Germinal center (tissue), 1 donor: ENCODE data around the gene MYO1D.
"Not testable (repeated sequence)": the region's sequence is repeated elsewhere in the genome, so short reads cannot be mapped to it uniquely, and the experiment has no call there.

Source experiments
- DNase-seq: peaks from one replicate; pipeline ENCODE4 v3.0.0; 2012; ENCODE audit warnings: mixed read lengths, low spot score

Gene MYO1D

DNA sequence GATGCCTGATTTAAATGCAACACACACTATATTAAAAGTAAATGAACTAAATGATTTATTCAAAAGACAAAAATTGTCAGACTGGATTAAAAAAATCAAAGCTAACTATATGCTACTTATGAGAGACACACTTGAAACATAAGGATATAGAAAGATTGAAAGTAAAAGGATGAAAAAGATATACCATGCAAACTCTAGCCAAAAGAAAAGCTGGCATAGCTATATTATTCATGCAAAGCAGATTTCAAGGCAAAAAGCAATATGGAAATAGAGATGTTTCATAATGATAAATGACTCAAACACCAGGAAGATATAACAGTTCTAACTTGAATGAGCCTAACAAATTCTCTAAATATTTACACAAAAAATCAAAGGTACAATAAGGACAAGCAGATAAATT lies 149.2 kb downstream of the MYO1D start:
- DNase-seq = no peak

DNA sequence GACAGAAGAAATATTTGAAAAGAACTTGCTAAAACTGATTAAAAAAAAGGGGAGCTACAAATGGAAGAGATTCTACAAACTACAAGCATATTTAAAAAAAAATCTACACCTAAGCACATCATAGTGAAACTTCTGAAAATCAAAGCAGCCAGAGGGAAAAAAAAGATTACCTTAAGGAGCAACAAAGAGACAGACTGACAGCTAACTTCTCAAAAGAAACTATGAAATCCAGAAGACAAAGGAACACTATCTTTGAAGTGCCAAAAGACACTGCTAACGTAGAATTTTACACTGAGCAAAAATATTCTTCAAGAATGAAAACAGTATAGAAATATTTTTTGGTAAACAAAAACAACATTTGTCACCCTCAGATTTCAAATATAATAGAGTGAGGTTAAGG lies 151.2 kb downstream of the MYO1D start:
- DNase-seq = no peak

DNA sequence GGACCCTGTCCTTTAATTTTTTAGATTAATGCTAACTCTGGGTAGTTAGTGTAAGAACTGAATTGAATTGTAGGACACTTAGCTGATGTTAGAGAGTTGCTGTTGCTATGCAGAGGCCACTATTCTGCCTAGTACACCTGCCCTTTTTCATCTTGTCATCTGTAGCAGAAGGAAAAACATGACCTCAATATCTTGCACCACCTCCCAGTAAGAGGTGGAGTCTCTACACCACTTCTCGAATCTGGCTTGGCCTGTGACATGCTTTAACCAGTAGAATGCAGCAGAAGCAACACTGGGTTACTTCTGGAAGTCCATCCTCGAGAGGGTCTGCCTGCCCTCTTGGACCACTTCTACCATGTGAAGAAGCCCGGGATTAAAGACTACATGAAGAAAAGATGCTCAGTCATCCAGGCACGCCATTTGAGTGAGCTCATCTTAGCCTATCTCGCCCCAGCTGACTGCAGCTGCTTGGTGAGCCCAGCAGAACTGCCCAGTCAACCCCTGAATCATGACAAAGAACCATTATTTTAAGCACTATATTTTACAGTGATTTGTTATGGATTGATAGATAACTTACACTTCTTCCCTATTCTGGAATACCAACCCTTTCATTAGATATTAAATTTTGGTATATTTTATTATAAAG lies 153.5 kb downstream of the MYO1D start:
- DNase-seq = no peak

DNA sequence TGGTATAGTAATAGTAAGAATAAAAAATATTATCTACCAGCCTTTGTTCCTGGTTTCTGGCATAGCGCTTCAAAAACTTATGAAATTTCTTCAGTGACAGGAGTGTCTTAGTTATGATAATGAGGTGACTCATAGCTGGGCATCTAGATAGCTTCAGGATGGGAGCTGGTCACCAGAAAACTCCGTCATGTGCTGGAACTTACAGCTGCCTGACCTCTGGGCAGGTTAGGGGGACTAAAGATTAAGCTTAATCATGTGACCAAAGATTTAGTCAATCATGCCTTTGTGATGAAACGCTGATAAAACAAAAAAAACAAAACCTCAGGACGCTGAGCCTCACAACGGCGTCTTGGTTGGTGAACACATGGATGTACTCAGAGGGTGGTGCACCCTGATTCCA lies 154.2 kb downstream of the MYO1D start:
- no peak for DNase-seq

DNA sequence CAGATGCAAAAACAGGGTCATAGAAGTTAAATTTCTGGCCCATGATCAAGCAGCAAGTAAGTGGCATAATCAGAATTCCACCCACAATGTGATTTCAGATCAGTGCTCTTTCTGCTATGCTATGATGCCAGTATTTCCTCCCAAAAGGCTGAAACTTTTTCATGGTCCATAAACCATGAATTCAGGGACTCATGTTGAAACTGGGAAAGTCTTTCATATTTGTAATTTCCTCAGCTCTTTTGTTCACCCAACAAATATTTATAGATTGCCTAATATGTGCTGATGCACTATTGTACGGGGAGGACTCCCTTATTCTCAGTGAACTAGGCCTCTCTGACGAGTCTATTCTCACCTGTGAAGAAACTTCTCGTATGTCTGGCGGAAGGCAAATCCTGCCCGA lies 156.3 kb downstream of the MYO1D start:
- DNase-seq = no peak

DNA sequence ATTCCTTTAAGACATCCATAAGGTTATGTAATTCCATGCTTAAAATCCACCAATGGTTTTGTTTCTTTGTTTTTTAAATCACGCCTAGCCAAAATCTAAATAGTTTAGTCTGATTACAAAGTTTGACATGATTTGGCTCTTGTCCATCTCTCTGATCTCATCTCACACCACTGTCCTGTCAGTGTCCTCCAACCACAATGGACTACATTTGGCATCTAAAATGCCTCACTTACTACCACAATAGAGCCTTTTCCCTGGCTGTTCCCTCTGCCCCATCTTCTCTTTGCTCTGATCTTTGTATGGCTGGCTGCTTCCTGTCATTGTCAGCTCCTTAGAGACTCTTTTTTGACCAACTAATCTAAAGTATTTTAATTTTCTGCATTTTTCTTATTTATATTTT lies 157.2 kb downstream of the MYO1D start:
- DNase-seq = no peak

DNA sequence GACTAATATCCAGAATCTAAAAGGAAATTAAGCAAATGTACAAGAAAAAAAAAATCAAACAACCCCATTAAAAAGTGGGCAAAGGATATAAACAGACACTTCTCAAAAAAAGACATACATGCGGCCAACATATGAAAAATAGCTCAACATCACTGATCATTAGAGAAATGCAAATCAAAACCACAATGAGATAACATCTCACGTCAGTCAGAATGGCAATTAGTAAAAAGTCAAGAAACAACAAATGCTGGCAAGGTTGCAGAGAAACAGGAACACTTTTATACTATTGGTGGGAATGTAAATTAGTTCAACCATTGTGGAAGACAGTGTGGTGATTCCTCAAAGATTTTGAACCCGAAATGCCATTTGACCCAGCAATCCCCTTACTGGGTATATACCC lies 162.0 kb downstream of the MYO1D start:
- DNase-seq = not testable (repeated sequence)

DNA sequence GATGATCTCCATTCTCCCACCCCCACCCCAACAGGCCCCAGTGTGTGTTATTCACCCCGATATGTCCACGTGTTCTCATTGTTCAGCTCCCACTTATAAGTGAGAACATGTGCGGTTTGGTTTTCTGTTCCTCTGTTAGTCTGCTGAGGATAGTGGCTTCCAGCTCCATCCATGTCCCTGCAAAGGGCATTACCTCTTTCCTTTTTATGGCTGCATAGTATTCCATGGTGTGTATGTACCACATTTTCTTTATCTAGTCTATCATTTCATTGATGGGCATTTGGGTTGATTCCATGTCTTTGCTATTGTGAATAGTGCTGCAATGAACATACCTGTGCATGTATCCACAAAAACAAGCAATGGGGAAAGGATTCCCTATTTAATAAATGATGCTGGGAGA lies 162.7 kb downstream of the MYO1D start:
- not testable (repeated sequence) for DNase-seq

DNA sequence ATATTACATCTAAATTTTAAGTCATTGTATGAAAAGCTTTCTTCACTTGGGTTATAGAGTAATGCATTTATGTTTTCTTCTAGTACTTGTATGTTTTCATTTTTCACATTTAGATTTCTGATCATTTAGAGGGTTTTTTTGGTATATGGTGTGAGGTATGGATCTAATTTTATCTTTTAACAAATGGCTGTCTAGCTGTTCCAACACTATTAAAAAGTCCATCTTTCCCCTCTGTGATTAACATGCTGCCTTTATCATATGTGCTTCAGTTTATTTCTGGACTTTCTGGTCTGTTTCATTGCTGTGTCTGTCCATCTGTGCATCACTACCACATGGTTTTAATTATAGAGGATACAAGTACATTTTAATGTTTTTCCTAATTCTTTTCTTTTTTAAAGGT lies 163.8 kb downstream of the MYO1D start:
- no peak for DNase-seq

DNA sequence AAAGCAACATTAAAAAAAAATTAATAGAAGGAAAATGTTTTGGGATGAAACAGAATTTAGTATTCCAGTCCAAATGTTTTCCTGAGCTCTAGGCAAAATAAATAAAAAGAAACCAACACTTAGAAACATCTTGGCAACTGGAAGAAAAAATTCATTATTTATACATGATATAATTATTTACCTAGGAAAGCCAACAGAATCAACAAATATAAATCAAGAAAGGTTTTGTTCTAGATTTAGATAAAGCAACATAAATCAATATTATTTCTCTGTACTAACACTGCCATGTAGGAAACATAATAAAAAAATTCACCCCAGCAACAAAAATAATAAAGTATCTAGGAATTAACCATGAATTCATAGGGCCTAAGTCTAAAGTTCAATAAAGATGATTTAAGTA lies 167.4 kb downstream of the MYO1D start:
- no peak for DNase-seq

DNA sequence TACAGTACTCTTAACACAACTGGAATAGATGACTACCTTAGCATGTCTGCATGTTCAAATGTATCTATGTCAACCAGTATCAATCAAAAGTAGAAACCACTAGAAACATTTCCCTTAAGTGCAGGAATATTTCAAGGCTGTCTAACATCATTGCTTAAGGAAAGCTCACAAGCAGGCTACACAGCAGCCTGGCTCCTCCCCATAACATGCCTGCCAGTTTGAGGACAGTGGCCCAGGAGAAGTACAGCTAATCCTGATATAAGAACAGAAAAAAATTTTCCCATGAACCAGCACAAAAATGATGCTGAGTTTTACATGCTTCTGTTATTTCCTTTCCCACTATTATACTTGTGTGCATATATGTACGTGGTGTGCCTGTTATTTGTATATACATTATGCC lies 175.1 kb downstream of the MYO1D start:
- DNase-seq = no peak

DNA sequence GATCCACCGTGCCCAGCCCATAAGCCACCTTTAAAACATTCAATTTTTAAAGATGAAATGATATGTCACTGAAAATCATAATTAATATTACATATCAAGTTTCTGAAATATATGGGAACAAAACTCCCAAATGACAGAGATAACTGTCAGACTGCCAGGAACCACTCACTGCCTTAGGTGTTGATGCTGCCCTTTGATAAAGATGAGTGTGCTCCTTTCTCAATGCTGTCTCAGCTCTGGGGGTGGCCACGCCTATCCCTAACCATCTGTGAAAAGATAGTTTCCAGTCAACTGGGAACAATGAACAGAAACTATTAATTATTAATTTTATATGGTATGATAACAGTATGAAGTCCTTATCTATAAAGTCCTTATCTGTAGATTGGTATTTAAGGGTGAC lies 177.7 kb downstream of the MYO1D start:
- no peak for DNase-seq

DNA sequence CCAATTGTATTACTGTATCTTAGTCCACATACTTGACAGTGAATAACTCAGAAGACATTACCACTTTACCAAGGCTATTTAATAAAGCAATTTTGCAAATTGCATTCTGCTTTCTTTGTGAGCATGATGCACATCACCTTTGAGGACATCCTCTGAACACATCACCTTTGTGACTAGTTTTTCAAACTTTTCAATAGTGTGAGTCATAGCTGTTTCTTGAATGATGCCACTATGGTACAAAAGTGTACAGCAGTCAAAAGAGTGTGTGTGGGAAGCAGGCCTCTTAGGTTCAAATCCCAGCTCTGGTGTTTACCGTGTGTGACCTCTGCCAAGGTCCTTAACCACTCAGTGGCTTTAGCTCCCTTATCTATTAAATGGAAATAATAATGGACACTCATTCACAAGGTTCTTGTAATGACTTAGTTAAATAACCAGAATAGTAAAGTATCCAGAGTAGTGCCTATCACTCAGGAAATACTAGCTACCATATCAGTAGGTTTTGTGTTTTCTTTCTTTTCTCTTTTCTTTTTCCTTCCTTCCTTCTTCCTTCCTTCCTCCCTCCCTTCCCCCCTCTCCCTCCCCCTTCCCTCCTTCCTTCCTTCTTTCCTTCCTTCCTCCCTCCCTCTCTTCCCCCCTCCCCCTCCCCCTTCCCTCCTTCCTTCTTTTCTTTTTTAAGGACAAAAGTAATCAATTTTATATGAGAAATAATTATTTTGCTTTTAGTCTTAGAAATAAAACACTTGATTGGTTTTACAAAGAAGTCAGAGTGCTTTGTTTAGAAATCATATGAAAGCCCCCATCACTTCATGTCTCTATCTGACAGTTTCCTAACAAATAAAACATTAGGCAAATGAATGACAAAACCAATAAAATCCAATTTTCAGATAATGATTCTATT lies 178.9 kb downstream of the MYO1D start:
- DNase-seq = no peak

DNA sequence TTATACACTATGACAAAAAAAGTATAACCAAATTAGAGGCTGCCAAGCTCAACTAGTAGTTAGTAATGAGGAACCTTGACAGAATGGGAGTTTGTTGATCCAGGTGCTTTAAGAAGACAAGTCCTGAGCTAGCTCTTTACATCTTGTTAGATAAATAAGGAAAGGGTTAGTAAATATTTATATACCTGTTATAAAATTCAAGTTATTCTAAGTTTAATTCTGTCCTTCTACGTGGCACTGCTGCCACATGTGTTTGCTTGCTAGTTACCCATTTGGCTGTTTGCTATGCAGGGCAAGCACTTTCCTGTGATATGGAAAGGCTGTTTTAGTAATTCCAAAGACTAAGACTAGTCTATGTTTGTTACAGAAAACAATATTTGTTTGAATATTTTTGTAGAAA lies 180.5 kb downstream of the MYO1D start:
- DNase-seq = no peak

DNA sequence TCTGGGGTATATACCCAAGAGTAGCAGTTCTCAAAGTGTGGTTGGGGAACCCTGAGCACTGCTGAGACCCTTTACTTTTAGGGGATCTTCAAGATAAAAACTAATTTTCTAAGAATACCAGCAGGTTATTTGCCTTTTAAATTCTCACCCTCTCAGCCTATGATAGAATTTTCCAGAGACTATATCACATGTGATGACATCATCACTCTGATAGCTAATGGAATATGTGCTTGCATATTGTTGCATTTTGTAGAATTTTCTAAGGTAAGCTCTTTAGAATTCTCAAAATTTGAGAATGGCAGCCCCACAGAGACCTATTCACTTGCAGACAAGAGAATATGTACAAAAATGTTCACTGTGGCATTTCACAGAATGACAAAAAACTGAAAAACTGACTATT lies 181.1 kb downstream of the MYO1D start:
- no peak for DNase-seq

DNA sequence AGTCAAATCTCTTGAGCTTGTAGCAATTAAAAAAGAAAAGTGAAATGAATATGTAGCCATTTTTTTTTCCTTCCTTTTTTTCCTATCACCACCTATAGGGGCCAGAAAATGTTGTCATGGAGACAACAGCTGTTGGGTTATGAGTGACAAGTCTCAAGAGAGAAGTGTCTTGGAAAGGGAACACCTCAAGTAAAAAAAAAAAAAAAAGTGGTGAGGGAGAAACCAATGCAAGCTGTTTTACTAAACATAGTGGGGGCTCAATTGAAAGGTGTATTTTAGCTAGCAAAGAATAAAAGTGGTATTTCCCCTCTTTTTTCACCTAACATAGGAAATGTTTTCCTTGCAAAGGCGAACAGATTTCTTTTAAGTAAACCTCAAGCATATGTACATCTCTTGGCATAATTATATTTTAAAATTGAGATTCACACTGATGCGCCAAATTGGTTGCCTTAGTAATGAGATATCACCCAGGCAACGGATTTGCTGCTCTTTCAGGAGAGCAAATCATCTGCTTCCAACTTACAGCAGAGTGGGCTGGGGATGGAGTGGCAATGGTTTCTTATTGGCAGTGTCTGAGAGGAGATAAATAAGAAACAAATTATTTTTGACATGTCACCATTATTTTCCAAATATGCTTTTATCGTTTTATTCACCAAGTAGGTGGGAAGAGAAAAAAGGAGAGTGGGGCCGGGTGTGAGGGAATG lies 183.6 kb downstream of the MYO1D start:
- DNase-seq = no peak

DNA sequence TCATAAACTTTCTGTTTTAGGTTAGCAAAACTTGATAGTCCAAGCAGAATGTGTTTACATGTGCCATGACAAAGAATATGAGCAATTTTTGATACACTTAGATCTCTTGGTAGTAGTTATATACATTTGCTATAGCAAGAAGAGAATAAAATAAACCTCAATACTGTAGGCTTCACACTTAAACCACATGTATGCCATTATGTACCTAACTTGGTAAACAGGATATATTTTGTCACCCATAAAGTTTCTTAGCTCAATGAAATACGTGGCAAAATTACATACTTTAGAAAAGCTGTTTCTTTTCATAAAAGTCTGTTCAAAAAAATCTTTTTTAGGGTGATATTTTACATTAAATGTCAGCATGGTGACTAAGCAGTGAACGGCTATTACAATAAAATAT lies 184.7 kb downstream of the MYO1D start:
- no peak for DNase-seq

DNA sequence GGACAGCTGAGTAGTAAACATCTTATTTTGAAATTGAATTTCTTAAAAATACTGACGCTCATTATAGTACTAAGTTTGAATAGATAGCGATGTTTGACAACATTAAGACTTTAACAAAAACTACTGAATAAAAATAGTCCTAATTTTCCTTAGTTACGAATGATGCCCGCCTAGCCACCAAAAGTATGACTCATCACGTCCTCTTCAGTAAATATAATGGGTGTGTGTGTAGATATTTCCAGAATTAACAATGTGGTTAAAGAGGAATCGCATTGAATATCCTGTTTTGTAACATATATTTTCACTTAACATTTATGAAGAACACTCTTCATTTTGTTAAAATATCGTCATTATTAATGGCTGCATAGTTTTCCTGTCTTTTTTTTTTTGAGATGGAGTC lies 187.6 kb downstream of the MYO1D start:
- no peak for DNase-seq

DNA sequence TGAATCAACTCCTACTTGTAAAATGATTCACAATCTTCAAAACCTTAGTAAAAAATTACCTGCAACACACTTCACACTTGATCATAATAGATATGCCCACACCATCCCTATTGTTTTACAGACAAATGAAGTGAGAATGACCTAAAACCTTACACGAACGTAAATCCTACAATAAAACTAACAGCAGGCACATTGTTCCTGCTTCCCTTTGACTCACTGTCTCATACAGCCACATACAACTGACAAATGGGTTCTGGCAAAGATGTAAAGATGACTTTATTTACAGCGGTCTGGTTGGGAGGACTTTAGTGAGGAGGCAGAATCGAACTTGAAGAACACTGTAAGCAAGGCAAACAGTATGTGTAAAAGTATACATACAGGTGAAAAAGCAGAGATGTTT lies 188.7 kb downstream of the MYO1D start:
- no peak for DNase-seq

DNA sequence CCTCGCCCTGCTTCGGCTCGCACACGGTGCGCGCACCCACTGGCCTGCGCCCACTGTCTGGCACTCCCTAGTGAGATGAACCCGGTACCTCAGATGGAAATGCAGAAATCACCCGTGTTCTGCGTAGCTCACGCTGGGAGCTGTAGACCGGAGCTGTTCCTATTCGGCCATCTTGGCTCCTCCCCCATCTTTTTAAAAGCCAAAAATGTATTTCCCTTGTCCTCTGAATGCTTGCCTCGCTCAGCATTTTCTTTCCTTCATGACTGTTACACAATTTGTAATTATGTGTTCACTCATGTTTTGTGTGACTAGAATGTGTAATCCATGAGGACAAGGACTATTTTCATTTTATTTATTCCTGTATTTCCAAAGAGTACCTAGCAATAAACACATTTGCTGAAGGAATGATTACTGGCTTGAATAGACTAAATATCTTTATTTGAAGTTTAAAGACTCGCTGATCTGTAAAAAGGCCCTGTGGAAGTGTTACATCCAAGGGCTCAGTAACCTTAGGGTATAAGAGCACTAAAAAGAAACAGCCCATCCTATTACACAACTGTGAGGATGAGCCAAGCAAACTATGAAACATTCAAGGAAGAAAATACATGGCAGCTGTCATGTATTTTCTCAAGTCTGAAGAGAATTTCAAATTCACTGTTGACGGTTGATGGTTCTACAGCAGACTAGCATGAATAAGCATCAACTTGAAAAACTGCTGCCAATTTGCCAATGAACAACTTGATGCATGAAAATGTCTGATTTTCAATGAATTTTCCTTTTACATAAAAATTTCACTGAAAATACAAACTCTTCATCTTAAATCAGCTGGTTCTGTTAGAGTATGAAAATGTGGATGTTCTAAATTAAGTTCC lies 192.6 kb downstream of the MYO1D start:
- DNase-seq = no peak

DNA sequence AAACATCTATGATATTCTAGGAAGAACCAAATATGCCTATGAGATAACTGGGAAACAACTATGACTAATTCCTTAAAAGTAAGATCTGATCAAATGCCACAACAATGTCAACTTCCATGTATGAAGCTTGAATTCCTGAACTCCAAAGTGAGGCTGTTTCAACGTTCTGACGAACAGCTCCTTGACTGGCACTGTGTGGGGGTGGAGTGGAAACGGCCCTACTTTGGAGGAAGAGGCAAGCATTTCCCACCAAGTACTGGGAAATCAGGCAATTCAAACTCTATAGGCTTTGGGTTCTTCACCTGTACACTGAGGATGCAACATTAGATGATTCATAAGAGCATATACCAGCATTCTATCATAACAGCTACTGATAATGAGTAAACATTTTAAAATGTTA lies 203.0 kb downstream of the MYO1D start:
- DNase-seq = no peak

DNA sequence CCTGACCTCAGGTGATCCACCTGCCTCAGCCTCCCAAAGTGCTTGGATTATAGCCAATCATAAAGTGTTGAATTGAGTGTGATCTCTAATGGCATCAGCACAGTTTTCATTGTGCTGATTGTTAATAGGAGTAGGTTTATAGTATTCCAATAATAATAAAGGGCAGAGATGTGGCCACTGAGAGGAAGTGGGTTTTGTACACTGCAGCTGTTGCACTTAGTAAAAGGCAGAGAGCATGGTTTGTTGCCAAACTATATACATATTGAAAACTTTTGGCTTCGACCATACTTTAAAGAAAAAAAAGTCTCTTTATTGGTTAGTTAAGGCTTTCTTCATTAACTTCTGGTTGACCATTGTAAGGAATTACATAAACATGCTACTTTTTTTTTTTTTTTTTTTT lies 204.2 kb downstream of the MYO1D start:
- DNase-seq = no peak
